NCI-H1092 treated with DMSO at 0.1 percent for 48 hours (cell line): ENCODE data around the gene CSNK1A1.
"Not testable (repeated sequence)": the region's sequence is repeated elsewhere in the genome, so short reads cannot be mapped to it uniquely, and the experiment has no call there.

Source experiments
- DNase-seq: peaks from one replicate; lab custom pipeline; 2025; lab: John Stamatoyannopoulos, UW

CSNK1A1 gene

DNA sequence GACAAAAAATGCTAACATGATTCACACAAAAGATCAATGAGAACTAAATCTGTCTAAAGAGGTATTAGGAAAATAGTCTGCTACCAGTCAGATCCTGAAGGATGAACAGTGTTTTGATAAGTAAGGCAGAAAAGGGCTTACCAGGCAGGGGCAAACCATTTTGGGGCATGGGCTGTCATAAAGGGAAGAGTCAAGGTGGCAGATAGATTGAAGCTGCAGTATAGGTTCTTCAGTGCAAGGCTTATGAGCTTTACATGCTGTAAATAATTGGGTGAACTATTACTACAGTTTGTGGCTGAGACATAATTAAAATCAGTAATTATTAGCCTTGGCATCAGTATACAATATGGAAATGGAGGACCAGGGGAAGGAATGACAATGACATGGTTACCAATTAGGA is 21.8 kb downstream of the CSNK1A1 start:
- no peak for DNase-seq

DNA sequence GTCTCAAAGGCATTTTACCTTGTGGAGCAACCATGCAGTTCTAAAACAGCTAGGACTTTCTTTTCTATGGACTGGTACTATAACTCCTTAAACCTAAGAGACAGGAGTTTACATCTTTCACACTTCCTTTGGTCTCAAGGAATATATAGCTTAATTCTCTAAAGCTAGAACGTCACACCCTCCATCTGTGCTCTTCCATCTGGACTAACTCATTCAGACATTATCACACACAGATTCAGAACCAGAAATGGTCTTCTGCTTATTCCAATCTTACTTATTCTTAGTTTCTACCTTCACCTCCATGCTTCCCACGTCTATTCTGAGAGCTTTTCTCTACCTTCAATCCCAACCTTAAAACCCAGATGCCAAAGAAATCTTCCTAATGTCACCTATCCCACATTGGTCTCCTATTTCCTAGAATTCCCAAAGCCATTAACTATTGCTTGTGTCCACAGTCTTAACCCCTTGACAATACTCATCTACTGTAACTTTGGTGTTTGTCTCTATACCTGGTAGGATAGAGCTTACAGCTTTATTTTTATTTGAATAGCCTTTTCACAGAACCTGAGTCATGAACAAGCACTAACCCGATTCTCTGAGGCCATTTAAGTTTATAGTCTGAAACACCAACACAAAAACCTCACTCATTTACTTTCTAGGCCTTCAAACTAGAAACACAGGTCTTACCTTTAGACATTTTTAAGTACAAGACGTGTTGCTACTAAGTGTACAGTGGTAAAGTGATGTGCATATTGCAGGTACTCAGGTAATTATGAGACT is 22.8 kb downstream of the CSNK1A1 start:
- no peak for DNase-seq

DNA sequence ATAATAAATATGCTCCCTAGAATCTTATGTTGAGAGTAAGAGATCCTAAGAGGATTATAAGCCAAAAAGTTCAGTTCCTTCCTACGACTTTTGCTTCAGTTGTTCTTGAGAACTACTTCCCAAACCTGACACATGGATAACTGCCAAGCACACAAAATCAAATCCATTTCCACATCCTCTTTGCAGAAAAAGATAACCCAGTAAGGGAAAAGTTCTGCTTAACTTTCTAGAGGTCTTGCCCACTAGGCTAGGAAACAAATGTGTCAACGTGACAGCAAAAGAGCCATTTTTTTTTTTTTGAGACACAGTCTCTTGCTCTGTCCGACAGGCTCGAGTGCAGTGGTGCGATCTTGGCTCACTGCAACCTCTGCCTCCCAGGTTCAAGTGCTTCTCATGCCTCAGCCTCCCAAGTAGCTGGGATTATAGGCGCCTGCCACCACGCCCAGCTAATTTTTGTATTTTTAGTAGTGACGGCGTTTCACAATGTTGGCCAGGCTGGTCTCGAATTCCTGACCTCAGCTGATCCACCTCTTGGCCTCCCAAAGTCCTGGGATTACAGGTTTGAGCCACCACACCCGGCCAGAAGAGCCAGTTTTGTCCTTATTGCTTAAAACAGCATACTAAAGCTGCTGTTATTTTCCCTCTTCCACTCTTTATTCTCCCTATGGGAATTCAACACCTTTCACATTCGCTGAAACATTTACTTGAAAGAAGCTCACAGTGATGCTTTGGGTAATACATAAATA is 24.2 kb downstream of the CSNK1A1 start:
- no peak for DNase-seq

DNA sequence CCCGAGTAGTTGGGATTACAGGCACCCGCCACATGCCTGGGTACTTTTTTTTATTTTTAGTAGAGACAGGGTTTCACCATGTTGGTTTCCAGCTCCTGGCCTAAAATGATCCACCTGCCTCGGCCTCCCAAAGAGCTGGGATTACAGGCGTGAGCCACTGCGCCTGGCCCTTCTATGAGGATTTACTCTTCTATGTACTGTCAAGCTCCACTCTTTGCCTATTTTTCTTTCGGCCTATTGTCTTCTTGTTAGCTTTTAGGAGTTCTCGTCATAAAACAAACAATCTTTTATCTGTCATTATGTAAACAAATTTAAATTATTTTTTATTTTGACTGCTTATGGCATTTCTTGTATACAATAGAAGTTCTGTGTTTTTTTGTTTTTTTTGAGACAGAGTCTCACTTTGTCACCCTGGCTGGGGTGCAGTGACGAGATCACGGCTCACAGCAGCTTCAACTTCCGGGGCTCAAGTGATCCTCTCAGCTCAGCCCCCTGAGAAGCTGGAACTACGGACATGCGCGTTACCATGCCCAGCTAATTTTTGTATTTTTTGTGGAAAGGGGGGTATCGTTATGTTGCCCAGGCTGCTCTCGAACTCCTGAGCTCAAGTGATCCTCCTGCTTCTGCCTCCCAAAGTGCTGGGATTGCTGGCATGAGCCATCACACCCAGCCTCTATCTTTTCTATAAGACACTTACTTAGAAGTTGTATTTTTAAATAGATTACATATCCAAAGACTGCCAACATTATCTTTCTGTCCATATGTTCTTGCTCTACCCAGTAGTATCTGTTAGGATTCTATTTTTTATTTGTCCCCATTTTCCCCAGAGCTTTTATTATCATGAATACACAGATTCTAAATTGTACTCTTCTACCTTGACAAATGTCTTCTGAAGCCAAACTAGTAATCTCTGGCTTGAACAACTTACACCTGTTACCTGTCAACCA is 29.2 kb downstream of the CSNK1A1 start:
- DNase-seq, result no peak

DNA sequence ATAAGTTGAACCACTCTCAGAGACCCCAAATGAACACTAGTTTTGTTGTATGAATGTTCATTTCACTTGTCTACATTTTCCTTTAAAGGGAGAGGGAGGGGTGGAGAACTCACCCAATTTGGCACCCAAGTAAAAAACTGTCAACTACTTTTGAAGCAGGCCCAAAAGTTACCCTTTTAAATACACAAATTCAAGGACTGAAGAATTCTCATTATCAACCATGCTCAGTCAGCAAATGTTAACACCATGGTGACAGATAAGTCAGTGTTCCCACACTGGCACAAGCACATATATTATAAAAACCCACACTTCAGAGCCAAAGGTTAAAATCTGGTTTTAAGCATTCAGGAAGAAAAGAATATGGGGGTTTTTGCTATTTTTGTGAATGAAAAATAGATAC is 31.6 kb downstream of the CSNK1A1 start:
- no peak for DNase-seq

DNA sequence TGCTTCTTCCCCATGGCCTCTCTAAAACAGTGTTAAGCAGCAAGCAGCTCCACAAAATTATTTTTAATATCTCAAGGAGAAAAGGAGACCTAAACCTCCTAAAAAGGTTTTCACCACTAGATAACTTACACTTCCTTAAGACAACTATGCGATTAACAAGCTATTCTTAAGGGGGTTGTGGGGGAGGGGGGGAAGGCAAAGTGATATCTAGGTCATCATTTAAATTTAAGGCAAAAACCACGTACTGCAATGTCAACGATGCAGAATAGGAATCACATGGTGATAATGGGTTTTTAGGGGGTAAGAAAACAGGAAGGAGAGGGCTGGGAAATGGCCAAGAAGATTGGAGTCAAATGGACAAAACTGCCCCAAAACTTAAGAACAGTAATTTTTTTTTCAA is 32.6 kb downstream of the CSNK1A1 start:
- DNase-seq, result no peak

DNA sequence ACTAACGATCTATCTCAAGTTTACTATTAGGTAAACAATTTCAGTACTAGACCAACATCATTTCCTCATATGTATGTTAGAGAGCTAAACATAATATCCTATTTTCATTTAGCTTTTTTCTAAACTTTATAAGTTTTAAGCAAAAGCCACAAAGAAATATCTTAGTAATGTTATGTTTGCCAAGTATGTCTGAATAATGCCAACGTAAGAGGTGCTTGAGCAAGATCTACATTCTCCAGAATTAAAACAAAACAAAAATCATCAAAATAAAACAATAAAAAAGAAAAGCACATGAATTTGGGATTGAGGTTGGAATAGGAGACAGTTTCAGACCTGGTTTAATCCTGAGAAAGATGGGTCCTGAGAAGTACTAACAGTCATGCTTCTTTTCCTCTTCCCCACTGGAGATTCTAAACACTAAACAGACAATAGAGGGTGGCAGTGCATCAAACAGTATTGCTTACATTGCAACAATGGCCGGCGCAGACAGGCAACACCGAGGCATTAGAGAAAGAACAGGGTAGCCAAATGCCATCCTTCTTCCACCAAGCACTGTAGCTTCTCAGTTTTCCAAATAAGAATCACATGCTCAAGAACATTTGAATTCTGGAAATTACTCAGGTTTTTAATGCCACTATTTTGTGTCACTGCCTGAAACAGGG is 33.6 kb downstream of the CSNK1A1 start:
- DNase-seq, result no peak

DNA sequence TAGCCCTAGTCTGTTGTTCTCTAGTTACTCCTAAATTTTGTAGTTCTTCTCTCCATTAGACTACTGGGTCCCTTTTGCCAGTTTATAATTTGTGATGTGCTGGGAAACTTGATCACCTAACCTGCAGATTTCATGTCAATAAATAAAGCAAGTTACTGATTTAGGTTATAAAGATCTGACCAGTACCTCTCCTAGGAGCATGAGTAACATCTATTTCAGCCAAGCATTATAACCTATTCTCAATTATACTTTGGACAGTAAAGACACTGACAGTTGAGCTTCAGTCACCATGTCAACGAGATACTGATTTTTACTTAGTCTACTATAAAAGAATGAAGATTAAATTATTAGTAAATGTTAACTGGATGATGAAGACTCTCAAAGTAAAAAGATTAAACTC is 36.7 kb downstream of the CSNK1A1 start:
- DNase-seq, result no peak

DNA sequence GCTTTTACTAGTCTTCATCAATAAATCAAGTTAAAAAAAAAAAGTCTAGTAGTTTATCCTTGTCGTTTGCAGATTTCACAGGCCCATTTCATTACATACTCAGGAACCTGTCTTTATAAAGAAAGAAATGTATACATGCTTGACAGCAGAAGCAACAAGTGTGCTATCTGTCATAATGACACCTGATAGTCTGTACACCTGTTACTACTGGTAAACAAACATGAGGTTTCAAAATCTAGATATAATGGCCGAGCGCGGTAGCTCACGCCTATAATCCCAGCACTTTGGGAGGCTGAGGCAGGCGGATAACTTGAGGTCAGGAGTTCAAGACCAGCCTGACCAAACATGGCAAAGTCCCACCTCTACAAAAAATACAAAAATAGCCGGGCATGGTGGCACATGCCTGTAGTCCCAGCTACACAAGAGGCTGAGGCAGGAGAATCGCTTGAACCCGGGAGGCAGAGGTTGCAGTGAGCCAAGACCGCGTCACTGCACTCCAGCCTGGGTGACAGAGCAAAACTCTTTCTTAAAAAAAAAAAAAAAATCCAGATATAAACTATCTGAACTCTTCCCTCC is 37.8 kb downstream of the CSNK1A1 start:
- not testable (repeated sequence) for DNase-seq

DNA sequence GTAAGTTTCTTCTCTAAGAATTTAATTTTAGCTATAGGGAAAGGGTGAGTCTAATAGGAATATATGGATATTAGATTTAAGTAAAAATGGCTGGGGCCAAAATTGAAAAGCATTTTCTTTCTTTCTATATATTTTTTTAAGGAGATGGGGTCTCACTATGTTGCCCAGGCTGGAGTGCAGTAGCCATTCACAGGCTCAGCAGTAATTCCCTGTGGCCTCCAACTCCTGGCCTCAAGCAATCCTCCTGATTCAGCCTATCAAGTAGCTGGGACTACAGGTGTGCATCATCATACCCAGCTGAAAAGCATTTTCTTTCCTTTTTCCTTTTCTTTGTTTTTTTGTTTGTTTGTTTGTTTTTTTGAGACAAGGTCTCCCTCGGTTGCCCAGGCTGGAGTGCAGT is 41.1 kb downstream of the CSNK1A1 start:
- no peak for DNase-seq

DNA sequence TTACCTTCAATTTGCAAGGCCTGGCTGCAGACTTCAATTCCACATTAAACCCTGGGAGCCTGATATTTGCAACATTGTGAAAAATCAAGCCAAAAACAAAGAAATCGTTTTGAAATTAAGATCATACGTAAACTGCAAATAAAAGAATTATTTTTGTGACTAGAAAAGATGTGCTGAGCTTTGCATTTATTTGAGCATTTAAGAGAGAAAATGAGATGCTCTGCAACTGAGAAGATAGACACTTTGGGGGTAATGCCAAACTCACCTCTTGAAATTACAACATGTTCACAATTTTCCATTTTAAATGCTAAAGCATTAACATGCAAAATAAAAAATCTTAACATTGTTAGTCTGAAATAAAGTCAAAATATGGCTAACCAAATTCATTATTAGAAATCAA is 46.6 kb downstream of the CSNK1A1 start:
- DNase-seq, result no peak

DNA sequence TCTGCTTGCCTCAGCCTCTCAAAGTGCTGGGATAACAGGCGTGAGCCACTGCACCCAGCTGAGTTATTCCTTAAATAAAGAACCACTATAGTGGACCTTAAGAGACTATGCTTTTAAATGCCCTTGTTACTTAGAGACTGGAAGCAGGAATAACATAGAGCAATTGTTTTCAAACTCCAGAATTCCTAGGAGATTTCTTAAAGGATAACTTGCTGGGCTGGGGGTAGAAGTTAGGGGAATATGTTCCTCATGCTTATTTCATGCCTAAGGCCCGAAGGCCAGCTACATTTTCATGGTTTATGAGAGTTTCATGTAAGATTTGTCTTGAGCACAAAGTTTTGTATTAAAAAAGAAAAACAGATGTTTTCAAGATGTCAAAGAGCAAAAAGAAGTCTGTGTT is 48.2 kb downstream of the CSNK1A1 start:
- DNase-seq, result no peak

DNA sequence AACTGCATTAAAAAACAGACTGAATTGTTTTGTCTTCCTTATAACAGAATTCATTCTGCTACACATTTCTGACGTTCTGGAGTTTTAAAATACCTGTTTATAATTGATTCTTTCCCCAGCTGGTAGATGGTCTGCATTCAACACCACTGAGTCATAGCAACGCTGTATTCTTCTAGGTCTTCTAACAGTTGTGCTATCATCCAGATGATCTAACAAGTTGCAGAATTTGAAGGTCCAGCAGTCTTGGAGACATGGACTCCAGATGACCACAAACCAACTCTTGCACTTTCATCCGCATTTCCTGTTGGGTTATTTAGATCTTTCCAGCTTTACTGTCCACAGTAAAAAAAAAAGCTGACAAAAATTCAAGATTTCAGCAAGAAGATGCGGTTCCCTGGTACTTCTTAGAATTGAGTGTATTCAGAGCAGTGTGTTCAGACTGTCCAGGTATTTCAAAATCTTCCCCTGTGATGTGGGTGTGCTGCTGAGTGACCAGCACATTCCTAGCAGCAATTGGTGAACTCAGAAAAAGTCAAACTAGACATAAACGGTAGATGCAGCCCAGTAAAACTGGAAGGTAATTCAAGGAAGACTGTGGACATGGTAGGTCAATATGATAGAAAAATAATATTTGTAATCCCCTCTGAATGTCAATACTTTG is 50.2 kb downstream of the CSNK1A1 start:
- DNase-seq, result no peak

DNA sequence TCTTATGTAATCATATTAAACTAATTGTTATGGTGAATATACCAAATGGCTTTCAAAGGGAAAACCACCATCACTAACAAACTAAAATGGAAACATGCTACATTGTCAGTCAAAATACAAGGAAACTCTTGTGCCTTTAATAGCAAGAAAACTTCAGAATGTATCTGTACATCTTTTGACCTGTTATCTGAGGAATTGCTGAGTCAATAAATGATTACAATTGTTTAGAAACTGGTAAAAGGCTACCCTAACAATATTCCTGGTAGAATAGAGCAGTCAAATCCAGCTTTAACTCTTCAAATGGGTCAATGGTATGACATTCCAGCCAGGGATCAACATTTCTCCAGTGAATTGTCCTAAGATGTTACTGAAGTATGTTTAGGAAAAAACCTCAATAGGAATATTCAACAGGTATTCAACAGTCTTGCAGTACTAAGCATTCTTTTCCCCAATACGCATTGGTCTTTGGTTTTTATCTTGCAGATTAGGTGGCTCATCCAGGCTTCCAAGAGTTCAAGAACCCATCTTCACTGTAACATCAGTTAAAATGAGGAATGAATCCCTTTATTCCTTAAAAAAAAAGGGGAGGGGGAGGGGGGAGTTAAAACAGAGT is 52.4 kb downstream of the CSNK1A1 start:
- DNase-seq, result no peak

DNA sequence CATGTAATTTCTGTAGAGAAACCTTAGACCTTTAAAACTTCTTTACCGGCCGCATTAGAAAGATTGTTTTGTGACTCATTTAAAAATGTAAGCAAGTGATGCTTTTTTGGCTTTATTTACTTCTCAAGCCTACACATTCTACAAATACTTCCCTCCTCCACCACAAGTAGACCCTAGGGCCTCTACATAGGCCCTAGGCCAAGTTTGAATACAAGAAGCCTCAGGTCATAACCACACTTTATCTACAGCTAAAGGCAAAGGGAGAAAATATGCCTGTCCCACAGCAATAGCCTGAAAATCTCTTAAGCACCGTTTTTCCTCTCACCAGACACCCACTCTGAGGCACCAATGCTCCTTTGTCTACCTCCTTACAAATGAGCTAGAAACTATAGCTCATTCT is 53.9 kb downstream of the CSNK1A1 start:
- DNase-seq, result no peak

DNA sequence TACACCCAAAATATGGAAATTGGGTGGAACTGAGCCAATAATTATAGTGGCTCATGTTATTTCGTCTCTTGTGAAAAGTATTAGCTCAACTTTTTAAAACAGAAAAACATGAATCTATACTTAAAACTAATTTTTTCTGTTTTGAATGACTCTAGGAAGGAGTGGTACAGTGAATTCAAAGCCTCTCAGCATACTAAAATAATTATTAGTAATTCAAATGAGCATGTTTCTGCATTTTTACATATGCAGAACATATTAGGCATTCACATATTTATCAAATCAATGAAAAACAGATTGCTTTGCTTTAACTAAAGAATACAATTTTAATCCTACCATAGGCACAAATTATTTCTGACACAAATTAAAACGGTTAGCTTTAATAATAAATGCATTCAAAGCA is 54.3 kb downstream of the CSNK1A1 start:
- DNase-seq, result no peak

DNA sequence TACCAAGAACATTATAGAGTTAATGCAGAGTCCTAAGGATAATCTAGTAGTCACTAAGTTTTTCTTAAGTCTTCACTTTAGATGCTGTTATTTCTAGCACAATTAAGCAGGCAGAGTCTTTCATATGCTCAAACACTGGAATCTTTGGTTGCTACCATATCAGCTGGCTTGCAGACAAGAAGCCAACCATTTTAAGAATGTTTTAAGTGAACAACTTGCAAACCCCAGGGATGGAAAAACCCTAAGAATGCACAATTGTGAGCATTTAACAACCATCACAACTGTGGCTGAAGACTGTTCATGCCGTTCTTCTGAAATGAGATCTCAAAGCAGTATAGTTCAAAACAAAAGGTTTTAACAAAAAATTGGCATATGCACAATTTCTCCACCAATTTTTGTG is 55.1 kb downstream of the CSNK1A1 start:
- DNase-seq, result no peak

DNA sequence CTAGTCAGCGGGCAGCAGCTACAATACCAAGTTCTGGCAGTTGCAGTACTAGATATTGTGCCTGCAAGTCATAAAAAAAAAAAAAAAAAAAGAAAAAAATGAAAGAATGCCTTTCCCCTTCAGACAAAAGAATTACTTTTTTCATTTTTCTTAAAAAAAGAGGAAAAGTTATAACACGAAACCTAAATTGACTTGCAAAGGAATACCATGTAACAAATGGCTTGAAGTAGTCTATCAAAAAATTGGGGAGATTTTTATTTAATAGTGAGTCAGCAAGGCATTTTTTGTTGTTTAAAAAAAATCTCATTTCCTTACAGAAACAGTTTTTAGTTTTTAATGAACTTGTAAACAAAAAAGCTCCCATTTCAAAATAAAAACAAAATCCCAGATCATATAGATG is 55.6 kb downstream of the CSNK1A1 start:
- no peak for DNase-seq

DNA sequence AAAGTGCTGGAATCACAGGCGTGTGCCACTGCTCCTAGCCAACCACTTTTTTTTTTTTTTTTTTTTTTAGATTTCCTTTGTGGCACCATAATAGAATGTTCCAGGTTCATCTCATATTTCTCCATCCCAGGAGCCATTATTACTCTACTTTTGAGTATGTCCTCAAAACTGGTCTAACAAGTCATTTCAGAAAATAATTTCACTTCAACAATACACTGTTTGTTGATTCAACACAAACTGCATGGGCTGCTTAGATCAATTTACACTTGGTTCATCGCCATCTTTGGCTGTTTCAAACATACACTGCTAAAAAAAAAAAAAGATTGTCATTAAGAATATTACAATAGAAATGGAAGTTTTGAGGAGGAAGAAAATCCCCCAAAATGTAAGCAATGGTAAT is 57.9 kb downstream of the CSNK1A1 start:
- DNase-seq, result no peak

DNA sequence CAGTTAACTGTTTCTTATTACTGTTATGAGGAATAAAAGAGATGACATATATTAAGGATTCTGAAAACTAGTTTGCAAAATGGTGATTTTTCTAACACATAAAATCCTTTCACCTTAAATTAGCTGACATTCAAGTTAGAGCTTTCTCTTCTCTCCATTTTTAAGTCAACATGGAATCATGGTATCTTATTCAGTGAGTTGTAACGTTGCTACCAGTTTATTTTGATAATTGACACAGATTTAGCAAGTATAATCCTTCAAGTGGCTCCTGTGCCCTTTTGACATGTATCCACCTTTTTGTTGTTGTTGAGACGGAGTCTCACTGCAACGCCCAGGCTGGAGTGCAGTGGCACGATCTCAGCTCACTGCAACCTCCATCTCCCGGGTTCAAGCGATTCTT is 58.5 kb downstream of the CSNK1A1 start:
- no peak for DNase-seq
